ENCODE measurements around the gene ZBTB21. TPM values are rescaled to one million over a fixed set of nuclear protein-coding genes. Genes with fewer than 3 reads are reported as not detected.

Gene ZBTB21
- polyA plus RNA-seq, 3 donors, result 4.7 to 7.2 (median 6.3) TPM

GRCh38 chr21:42051788-42052187, 41.6 kb upstream of the ZBTB21 start:
- H3K27ac Mint-ChIP-seq, result no peak overlapping the region
- no peaks in the 10 kb centered on the region for H3K9me3 ChIP-seq (replicated peaks in 1 of 2; ENCODE audit: control insufficient read depth in 1 of 2, insufficient read depth in 1 of 2, low read length in 2 of 2)
- H3K9me3 Mint-ChIP-seq, result peaks cover 0 to 2% (median 0%) of the 10 kb centered on the region in 7 donors
- H2AFZ ChIP-seq (ENCODE audit: insufficient read depth, low read depth, low read length, poor library complexity, severe bottlenecking), result no peak overlapping the region
- H3K9ac ChIP-seq (ENCODE audit: insufficient read depth, low read length, poor library complexity, severe bottlenecking), result no peak overlapping the region
- H3K4me3 Mint-ChIP-seq, result peak overlapping the region in 1 of 2 donors; percentile 17
- H3K4me1 ChIP-seq (ENCODE audit: control insufficient read depth in 1 of 2, insufficient read depth in 2 of 2, low read length in 2 of 2), result no peaks in the 10 kb centered on the region
- no peaks in the 10 kb centered on the region for H3K36me3 ChIP-seq (replicated peaks in 1 of 2; ENCODE audit: control insufficient read depth in 1 of 2, insufficient read depth in 2 of 2, low read length in 2 of 2)
- no peak overlapping the region for H3K27ac ChIP-seq (ENCODE audit: low read depth in 1 of 2, low read length in 2 of 2)
- H3K4me2 ChIP-seq (replicated peaks; ENCODE audit: extremely low read depth, low read length, poor library complexity, severe bottlenecking), result no peak overlapping the region
- H3K4me3 ChIP-seq (replicated peaks in 1 of 3; ENCODE audit: low read depth in 2 of 3, low read length in 3 of 3), result no peak overlapping the region
- DNase-seq, result no peak
- WGBS (ENCODE audit: insufficient coverage), result no CpG with 5 or more reads among the region's 9 CpGs
- intact Hi-C loops (cut with micrococcal nuclease), result no loop called here
- H3K79me2 ChIP-seq (ENCODE audit: insufficient read depth, low read length), result no peaks in the 10 kb centered on the region
- peaks cover 2% of the 10 kb centered on the region for H3K4me1 Mint-ChIP-seq
- peaks cover 0 to 19% (median 13%) of the 10 kb centered on the region in 3 donors for H3K27me3 Mint-ChIP-seq (ENCODE audit: low read depth in 3 of 3)
- no peaks in the 10 kb centered on the region for H4K20me1 ChIP-seq (ENCODE audit: insufficient read depth, low read length)
- H3K36me3 Mint-ChIP-seq, result no peaks in the 10 kb centered on the region
- peaks cover 0 to 14% of the 10 kb centered on the region in 2 donors for H3K27me3 ChIP-seq (ENCODE audit: control insufficient read depth in 2 of 2, insufficient read depth in 2 of 2, low read length in 2 of 2)
- no peak for TF ChIP-seq CTCF (IDR thresholded peaks at IDR 0.05)

GRCh38 chr21:42049578-42050430, 39.6 kb upstream of the ZBTB21 start:
- no peaks in the 10 kb centered on the region for H3K4me1 ChIP-seq (ENCODE audit: control insufficient read depth in 1 of 2, insufficient read depth in 2 of 2, low read length in 2 of 2)
- H3K36me3 Mint-ChIP-seq, result no peaks in the 10 kb centered on the region
- H3K27me3 ChIP-seq (ENCODE audit: control insufficient read depth in 2 of 2, insufficient read depth in 2 of 2, low read length in 2 of 2), result peaks cover 0 to 14% of the 10 kb centered on the region in 2 donors
- H3K9me3 ChIP-seq (replicated peaks in 1 of 2; ENCODE audit: control insufficient read depth in 1 of 2, insufficient read depth in 1 of 2, low read length in 2 of 2), result no peaks in the 10 kb centered on the region
- no peak overlapping the region for H3K27ac ChIP-seq (ENCODE audit: low read depth in 1 of 2, low read length in 2 of 2)
- no peak for TF ChIP-seq CTCF (IDR thresholded peaks at IDR 0.05)
- DNase-seq, result no peak
- no peak overlapping the region for H3K4me2 ChIP-seq (replicated peaks; ENCODE audit: extremely low read depth, low read length, poor library complexity, severe bottlenecking)
- H3K27ac Mint-ChIP-seq, result no peak overlapping the region
- 93% methylated on average over 15 of the region's 16 CpGs for WGBS (ENCODE audit: insufficient coverage)
- no peaks in the 10 kb centered on the region for H3K79me2 ChIP-seq (ENCODE audit: insufficient read depth, low read length)
- H3K4me3 ChIP-seq (replicated peaks in 1 of 3; ENCODE audit: low read depth in 2 of 3, low read length in 3 of 3), result no peak overlapping the region
- no peak overlapping the region for H3K4me3 Mint-ChIP-seq
- no peaks in the 10 kb centered on the region for H4K20me1 ChIP-seq (ENCODE audit: insufficient read depth, low read length)
- no peaks in the 10 kb centered on the region for H3K36me3 ChIP-seq (replicated peaks in 1 of 2; ENCODE audit: control insufficient read depth in 1 of 2, insufficient read depth in 2 of 2, low read length in 2 of 2)
- peaks cover 2% of the 10 kb centered on the region for H3K4me1 Mint-ChIP-seq
- intact Hi-C loops (cut with micrococcal nuclease), result no loop called here
- H3K27me3 Mint-ChIP-seq (ENCODE audit: low read depth in 3 of 3), result peaks cover 2 to 19% (median 12%) of the 10 kb centered on the region in 3 donors
- no peak overlapping the region for H2AFZ ChIP-seq (ENCODE audit: insufficient read depth, low read depth, low read length, poor library complexity, severe bottlenecking)
- H3K9ac ChIP-seq (ENCODE audit: insufficient read depth, low read length, poor library complexity, severe bottlenecking), result no peak overlapping the region
- H3K9me3 Mint-ChIP-seq, result no peaks in the 10 kb centered on the region

All from CD14-positive monocyte (primary cell).